CD8-positive, alpha-beta memory T cell (primary cell): ENCODE data around the gene SEC11C. TPM values are rescaled to one million over a fixed set of nuclear protein-coding genes. Genes with fewer than 3 reads are reported as not detected.

ENCODE experiments used
- CTCF ChIA-PET: fragments of 350-600 bp; sonication (Branson Sonifier 250); formaldehyde crosslinking; loops from one replicate; lab custom pipeline; 2021; ENCODE audit warnings: antibody characterized with exemption; lab: Charles Lee
- POLR2A ChIA-PET: fragments of 350-600 bp; sonication (Branson Sonifier 250); formaldehyde crosslinking; loops from one replicate; lab custom pipeline; 2021; ENCODE audit warnings: antibody characterized with exemption; lab: Charles Lee
- DNase-seq, 5 donors: peaks; one replicate each; pipeline versions ENCODE4 v3.0.0 to v3.0.0-alpha.2; 2020 to 2022; ENCODE audit warnings: mixed read lengths in 1 of 5
- H3K27ac ChIP-seq: one replicate; pipeline ENCODE4 v1.7.0; 2013; ENCODE audit warnings: low read depth, mild to moderate bottlenecking, low read length, moderate library complexity
- H3K27me3 ChIP-seq: 2 replicates; pipeline ENCODE4 v1.7.0; 2013; ENCODE audit warnings: low read length, mild to moderate bottlenecking; ENCODE audit not compliant: insufficient read depth, poor library complexity, severe bottlenecking
- H3K36me3 ChIP-seq: 2 replicates; pipeline ENCODE4 v1.7.0; 2013; ENCODE audit warnings: mild to moderate bottlenecking, low read length, moderate library complexity; ENCODE audit not compliant: insufficient read depth
- H3K4me1 ChIP-seq: 2 replicates; pipeline ENCODE4 v1.7.0; 2013; ENCODE audit warnings: mild to moderate bottlenecking, low read length, moderate library complexity; ENCODE audit not compliant: insufficient read depth
- H3K4me3 ChIP-seq: 2 replicates; pipeline ENCODE4 v1.7.0; 2013; ENCODE audit warnings: mild to moderate bottlenecking, low read length
- H3K9me3 ChIP-seq: 2 replicates; pipeline ENCODE4 v1.7.0; 2013; ENCODE audit warnings: mild to moderate bottlenecking, low read length
- H3K27ac Mint-ChIP-seq, 8 donors: one replicate each; pipeline ENCODE4 v1.8.0; 2020 to 2021; ENCODE audit warnings: mixed read lengths in 8 of 8, mild to moderate bottlenecking in 6 of 8, inconsistent platforms in 3 of 8, moderate library complexity in 3 of 8
- H3K27me3 Mint-ChIP-seq, 2 donors: one replicate each; pipeline ENCODE4 v1.8.0; 2020 to 2021; ENCODE audit warnings: mixed read lengths in 2 of 2, mild to moderate bottlenecking in 1 of 2, moderate library complexity in 1 of 2
- H3K36me3 Mint-ChIP-seq, 3 donors: one replicate each; pipeline ENCODE4 v1.8.0; 2020 to 2021; ENCODE audit warnings: mixed read lengths in 3 of 3, inconsistent platforms in 1 of 3, mild to moderate bottlenecking in 1 of 3
- H3K4me1 Mint-ChIP-seq, 3 donors: one replicate each; pipeline ENCODE4 v1.8.0; 2020 to 2021; ENCODE audit warnings: mixed read lengths in 3 of 3, inconsistent platforms in 1 of 3, mild to moderate bottlenecking in 1 of 3
- H3K4me3 Mint-ChIP-seq, 7 donors: one replicate each; pipeline ENCODE4 v1.8.0; 2020 to 2021; ENCODE audit warnings: mixed read lengths in 7 of 7, mild to moderate bottlenecking in 6 of 7, moderate library complexity in 4 of 7, inconsistent platforms in 2 of 7
- H3K9me3 Mint-ChIP-seq, 5 donors: one replicate each; pipeline ENCODE4 v1.8.0; 2020 to 2022; ENCODE audit warnings: mixed read lengths in 5 of 5, mild to moderate bottlenecking in 3 of 5, moderate library complexity in 2 of 5, inconsistent platforms in 1 of 5
- polyA plus RNA-seq: library from polyadenylated mRNA; unstranded; fragments of 300-500 nt; fragmentation: Illumina TruSeq; gene quantifications from one replicate; pipeline ENCODE4 v1.2.3, GENCODE V29; 2021
- total RNA-seq, 2 experiments: library from RNA; stranded (reverse); gene quantifications; one replicate each; pipeline ENCODE4 v1.2.3, GENCODE V29; 2021

SEC11C gene
- total and polyA plus RNA-seq, 3 experiments from 2014 or later: 166 to 209 (median 177) TPM

DNA sequence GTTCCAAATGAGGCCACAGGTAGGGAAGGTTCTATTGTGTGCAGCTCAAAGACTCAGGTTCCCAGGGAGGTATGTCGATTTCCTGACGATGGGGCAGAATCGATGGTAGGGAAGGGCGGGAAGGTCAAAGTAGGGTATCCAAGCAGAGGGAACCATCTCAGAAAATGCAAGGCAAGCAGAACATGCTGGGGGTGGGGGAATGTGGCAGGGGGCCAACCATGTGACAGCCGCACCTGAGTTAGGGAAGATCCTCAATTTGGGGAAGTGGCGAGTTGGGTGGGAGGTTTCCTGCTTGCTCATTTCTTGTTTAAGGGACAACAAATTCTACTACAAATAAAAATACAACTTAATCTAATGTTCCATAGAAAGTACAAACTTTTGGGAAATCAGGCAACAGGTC, 58.5 kb downstream of the SEC11C start:
- Mint-ChIP-seq H3K4me1 (no peaks in the 10 kb centered on the region), H3K9me3 (no peaks in the 10 kb centered on the region), H3K4me3 (no peak overlapping the region), H3K27ac (no peak overlapping the region), H3K36me3 (peaks cover 0 to 3% (median 0%) of the 10 kb centered on the region in 3 donors), H3K27me3 (peaks cover 3 to 50% of the 10 kb centered on the region in 2 donors)
- no peak overlapping the region for H3K27ac ChIP-seq
- DNase-seq: no peak
- POLR2A ChIA-PET: no interaction called here
- H3K4me1 ChIP-seq: no peaks in the 10 kb centered on the region
- peaks cover 4% of the 10 kb centered on the region for H3K27me3 ChIP-seq
- H3K9me3 ChIP-seq: no peaks in the 10 kb centered on the region
- H3K36me3 ChIP-seq: no peaks in the 10 kb centered on the region
- H3K4me3 ChIP-seq: no peak overlapping the region
- CTCF ChIA-PET: no interaction called here

DNA sequence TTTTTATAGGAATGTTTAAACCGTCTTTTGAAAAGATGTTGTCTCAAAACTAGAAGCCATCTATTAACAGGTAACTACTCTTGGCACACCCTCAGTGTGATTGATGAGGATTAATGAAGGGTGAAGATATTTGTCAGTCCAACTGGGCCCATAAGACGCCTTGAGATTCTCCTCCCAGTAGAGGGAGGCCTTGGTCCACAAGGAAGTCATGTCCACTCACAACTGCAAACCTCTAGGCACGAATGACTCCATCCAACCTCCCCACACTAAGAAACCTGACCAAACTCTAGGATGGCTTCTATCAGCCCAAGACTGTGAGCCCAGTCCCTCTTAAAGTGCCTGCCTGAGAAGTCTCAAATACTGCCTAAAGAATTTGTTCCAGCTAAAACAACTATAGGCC, 61.1 kb downstream of the SEC11C start:
- CTCF ChIA-PET: no interaction called here
- H3K36me3 Mint-ChIP-seq: peaks cover 0 to 2% (median 0%) of the 10 kb centered on the region in 3 donors
- POLR2A ChIA-PET: no interaction called here

DNA sequence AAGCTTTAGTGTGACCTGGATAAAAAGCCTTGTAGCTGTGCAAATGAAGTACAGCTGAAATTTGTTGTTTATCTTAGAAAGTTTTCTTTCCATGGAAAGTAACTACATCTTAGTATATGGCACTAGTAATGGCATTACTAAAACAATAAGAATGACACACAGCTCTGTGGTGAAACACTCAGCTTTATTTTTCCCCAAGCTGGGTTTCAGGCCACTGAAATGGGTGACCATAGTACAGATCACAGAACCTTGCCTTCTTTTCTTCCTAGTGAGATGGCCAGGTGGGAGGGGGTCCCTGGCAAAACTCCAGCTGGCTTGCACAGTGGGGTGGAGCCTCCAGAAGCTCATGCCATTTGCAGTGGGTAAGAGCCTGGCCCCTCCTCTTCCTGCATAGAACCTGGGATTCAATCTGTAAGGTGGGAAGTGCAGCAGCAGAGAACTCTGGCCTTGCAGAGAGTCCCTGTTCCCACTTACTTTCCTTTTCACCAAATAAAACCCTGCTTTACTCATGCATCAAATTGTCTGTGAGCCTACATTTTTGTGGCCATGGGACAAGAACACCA, 62.7 kb downstream of the SEC11C start:
- Mint-ChIP-seq H3K27ac (no peak overlapping the region), H3K27me3 (peaks cover 2 to 42% of the 10 kb centered on the region in 2 donors), H3K36me3 (no peaks in the 10 kb centered on the region), H3K4me1 (no peaks in the 10 kb centered on the region), H3K4me3 (no peak overlapping the region), H3K9me3 (no peaks in the 10 kb centered on the region)
- CTCF ChIA-PET: no interaction called here
- Histone ChIP-seq H3K36me3 (no peaks in the 10 kb centered on the region), H3K4me1 (no peaks in the 10 kb centered on the region), H3K27ac (no peak overlapping the region), H3K9me3 (no peaks in the 10 kb centered on the region), H3K27me3 (peaks cover 4% of the 10 kb centered on the region), H3K4me3 (no peak overlapping the region)
- DNase-seq: no peak
- POLR2A ChIA-PET: no interaction called here

More for the DNA sequence above, 61.1 kb downstream of the SEC11C start:
- Mint-ChIP-seq H3K27me3 (peaks cover 0 to 41% of the 10 kb centered on the region in 2 donors), H3K4me1 (no peaks in the 10 kb centered on the region), H3K9me3 (no peaks in the 10 kb centered on the region), H3K4me3 (no peak overlapping the region), H3K27ac (no peak overlapping the region)
- H3K4me1 ChIP-seq: no peaks in the 10 kb centered on the region
- H3K4me3 ChIP-seq: no peak overlapping the region
- H3K36me3 ChIP-seq: no peaks in the 10 kb centered on the region
- DNase-seq: no peak
- no peaks in the 10 kb centered on the region for H3K9me3 ChIP-seq
- no peak overlapping the region for H3K27ac ChIP-seq
- H3K27me3 ChIP-seq: peaks cover 4% of the 10 kb centered on the region

DNA sequence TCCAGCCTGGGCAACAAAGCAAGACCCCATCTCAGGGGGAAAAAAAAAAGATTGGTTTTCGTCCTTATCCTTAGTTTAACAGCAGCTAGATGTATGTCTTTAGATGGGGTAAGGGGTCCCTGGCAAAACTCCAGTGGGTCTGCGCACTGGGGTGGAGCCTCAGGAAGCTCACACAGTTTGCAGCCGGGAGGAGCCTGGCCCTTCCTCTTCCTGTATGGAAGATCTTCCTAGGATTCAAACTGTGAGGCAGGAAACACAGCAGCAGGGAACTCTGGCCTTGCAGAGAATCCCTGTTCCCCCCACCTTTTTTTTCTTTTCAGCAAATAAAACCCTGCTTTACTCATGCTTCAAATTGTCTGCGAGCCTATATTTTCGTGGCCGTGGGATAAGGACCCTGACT, 67.8 kb downstream of the SEC11C start:
- Mint-ChIP-seq H3K36me3 (no peaks in the 10 kb centered on the region), H3K4me1 (no peaks in the 10 kb centered on the region), H3K27me3 (peaks cover 13 to 22% of the 10 kb centered on the region in 2 donors), H3K9me3 (no peaks in the 10 kb centered on the region), H3K27ac (no peak overlapping the region), H3K4me3 (no peak overlapping the region)
- ChIA-PET CTCF (no interaction called here), POLR2A (no interaction called here)
- H3K36me3 ChIP-seq: no peaks in the 10 kb centered on the region
- no peak overlapping the region for H3K27ac ChIP-seq
- no peaks in the 10 kb centered on the region for H3K27me3 ChIP-seq
- no peaks in the 10 kb centered on the region for H3K4me1 ChIP-seq
- DNase-seq: no peak
- no peak overlapping the region for H3K4me3 ChIP-seq
- no peaks in the 10 kb centered on the region for H3K9me3 ChIP-seq

Other genes with a start within 250 kb of the SEC11C start
- gene GRP, start 80.3 kb downstream of the SEC11C start, total RNA-seq: not detected
- not detected for gene GRP, start 80.3 kb downstream of the SEC11C start, polyA plus RNA-seq
- not detected for gene RAX, start 133.6 kb downstream of the SEC11C start, total RNA-seq
- gene RAX, start 133.6 kb downstream of the SEC11C start, polyA plus RNA-seq: not detected
- not detected for gene CPLX4, start 178.8 kb downstream of the SEC11C start, total RNA-seq
- gene CPLX4, start 178.8 kb downstream of the SEC11C start, polyA plus RNA-seq: not detected
- gene LMAN1, start 219.4 kb downstream of the SEC11C start, total RNA-seq: 10 to 100 TPM; 96.5 to 99.3 TPM
- 37.8 TPM for gene LMAN1, start 219.4 kb downstream of the SEC11C start, polyA plus RNA-seq